ENCODE measurements around the gene JAG1. TPM values are rescaled to one million over a fixed set of nuclear protein-coding genes. Genes with fewer than 3 reads are reported as not detected.

JAG1 gene
- total RNA-seq, 1 donor from 2014 or later = 70.3 TPM

DNA sequence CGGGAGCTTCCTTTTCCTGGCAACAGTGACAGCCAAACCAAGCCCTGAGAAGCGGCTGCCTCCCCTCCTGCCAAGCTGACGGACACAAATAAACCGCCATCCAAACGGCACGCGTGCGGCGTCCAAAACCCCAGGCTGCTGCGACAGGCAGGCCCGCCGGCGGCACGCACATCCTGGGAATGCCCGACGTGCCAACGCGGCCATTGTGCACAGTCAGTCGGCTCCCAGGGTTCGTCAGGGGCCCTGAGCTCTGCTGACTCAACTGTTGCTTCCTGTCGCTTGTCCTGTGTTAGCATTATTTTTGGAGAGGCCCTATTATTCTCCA lies 6.8 kb downstream of the JAG1 start:
- Mint-ChIP-seq H3K27ac (ENCODE audit: unreplicated experiment) (no peak overlapping the region), H3K4me1 (peaks cover 82% of the 10 kb centered on the region), H3K36me3 (ENCODE audit: low read depth) (peaks cover 20% of the 10 kb centered on the region), H3K4me3 (peak overlapping the region; percentile 75), H3K9me3 (no peaks in the 10 kb centered on the region), H3K27me3 (ENCODE audit: low read depth) (no peaks in the 10 kb centered on the region)
- no peak for DNase-seq (ENCODE audit: low read depth, low spot score)
- TF ChIP-seq, protein P1, sequence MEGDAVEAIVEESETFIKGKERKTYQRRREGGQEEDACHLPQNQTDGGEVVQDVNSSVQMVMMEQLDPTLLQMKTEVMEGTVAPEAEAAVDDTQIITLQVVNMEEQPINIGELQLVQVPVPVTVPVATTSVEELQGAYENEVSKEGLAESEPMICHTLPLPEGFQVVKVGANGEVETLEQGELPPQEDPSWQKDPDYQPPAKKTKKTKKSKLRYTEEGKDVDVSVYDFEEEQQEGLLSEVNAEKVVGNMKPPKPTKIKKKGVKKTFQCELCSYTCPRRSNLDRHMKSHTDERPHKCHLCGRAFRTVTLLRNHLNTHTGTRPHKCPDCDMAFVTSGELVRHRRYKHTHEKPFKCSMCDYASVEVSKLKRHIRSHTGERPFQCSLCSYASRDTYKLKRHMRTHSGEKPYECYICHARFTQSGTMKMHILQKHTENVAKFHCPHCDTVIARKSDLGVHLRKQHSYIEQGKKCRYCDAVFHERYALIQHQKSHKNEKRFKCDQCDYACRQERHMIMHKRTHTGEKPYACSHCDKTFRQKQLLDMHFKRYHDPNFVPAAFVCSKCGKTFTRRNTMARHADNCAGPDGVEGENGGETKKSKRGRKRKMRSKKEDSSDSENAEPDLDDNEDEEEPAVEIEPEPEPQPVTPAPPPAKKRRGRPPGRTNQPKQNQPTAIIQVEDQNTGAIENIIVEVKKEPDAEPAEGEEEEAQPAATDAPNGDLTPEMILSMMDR (conservative IDR thresholded peaks at IDR 0.05) = no peak

- H3K27ac Mint-ChIP-seq (ENCODE audit: unreplicated experiment) = no peak overlapping the region
- DNase-seq (ENCODE audit: low read depth, low spot score) = no peak
- peaks cover 26% of the 10 kb centered on the region for H3K36me3 Mint-ChIP-seq (ENCODE audit: low read depth)
- H3K27me3 Mint-ChIP-seq (ENCODE audit: low read depth) = no peaks in the 10 kb centered on the region
- H3K4me3 Mint-ChIP-seq = peak overlapping the region; percentile 36
- TF ChIP-seq, protein P1 (conservative IDR thresholded peaks at IDR 0.05) = no peak
- peaks cover 81% of the 10 kb centered on the region for H3K4me1 Mint-ChIP-seq
- H3K9me3 Mint-ChIP-seq = no peaks in the 10 kb centered on the region
These were observed 7.3 kb downstream of the JAG1 start for GRCh38 chr20:10666221-10667076.

GRCh38 chr20:10665791-10666190 lies 8.0 kb downstream of the JAG1 start:
- peaks cover 31% of the 10 kb centered on the region for H3K36me3 Mint-ChIP-seq (ENCODE audit: low read depth)
- no peak for DNase-seq (ENCODE audit: low read depth, low spot score)
- H3K27ac Mint-ChIP-seq (ENCODE audit: unreplicated experiment) = no peak overlapping the region
- no peaks in the 10 kb centered on the region for H3K9me3 Mint-ChIP-seq
- TF ChIP-seq, protein P1 (conservative IDR thresholded peaks at IDR 0.05) = no peak
- peaks cover 74% of the 10 kb centered on the region for H3K4me1 Mint-ChIP-seq
- peak overlapping the region; percentile 36 for H3K4me3 Mint-ChIP-seq
- no peaks in the 10 kb centered on the region for H3K27me3 Mint-ChIP-seq (ENCODE audit: low read depth)

DNA sequence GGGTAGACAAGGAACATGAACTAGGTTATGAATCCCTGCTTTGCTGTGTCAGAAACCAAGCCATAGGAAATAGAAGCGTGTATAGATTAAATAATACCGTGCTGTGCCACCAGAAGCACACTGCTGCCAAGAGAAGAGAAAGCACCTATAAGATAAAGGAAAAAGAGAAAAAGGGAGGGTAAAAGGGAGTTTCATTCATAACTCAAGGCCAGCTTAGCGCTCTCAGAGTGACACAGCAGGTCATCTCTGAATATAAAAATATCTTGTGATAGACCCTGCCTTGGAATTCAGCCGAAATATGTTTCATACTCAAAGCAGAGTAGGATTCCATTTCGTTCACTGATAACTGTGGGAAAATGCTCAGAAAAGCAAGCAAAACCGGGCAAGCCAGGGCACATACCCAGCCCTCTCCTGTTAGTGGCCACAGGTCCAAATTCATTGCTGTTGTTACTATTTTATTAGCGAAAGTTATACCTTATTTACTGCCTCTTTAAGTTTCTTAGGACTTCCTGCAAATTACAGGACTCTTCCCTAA lies 8.7 kb downstream of the JAG1 start:
- Mint-ChIP-seq H3K27me3 (ENCODE audit: low read depth) (no peaks in the 10 kb centered on the region), H3K27ac (ENCODE audit: unreplicated experiment) (peak overlapping the region; percentile 29), H3K4me1 (peaks cover 72% of the 10 kb centered on the region), H3K36me3 (ENCODE audit: low read depth) (peaks cover 38% of the 10 kb centered on the region), H3K9me3 (no peaks in the 10 kb centered on the region), H3K4me3 (no peak overlapping the region)
- DNase-seq (ENCODE audit: low read depth, low spot score) = no peak
- TF ChIP-seq, protein P1 (conservative IDR thresholded peaks at IDR 0.05) = no peak

GRCh38 chr20:10663756-10664155 lies 10.0 kb downstream of the JAG1 start:
- Mint-ChIP-seq H3K36me3 (ENCODE audit: low read depth) (peaks cover 41% of the 10 kb centered on the region), H3K27me3 (ENCODE audit: low read depth) (no peaks in the 10 kb centered on the region), H3K4me3 (no peak overlapping the region), H3K9me3 (no peaks in the 10 kb centered on the region), H3K4me1 (peaks cover 66% of the 10 kb centered on the region), H3K27ac (ENCODE audit: unreplicated experiment) (no peak overlapping the region)
- DNase-seq (ENCODE audit: low read depth, low spot score) = no peak
- TF ChIP-seq, protein P1 (conservative IDR thresholded peaks at IDR 0.05) = no peak

Data from neural crest cell (in vitro differentiated cells).